Parietal lobe (tissue), 1 donor: ENCODE measurements around the gene PRKN. TPM values are rescaled to one million over a fixed set of nuclear protein-coding genes. Genes with fewer than 3 reads are reported as not detected.

Source experiments
- total RNA-seq: library from RNA; depleted of rRNA; stranded (reverse); fragments of >200 nt; gene quantifications from one replicate; pipeline ENCODE4 v1.2.3, GENCODE V29; 2014

PRKN gene
- total RNA-seq, result 13.8 TPM

GRCh38 chr6:162727322-162728182, at the start of gene PRKN, which contains the start of gene PACRG:
TSS of gene PRKN (minus strand) at chr6:162727766.
TSS of gene PACRG (plus strand) at chr6:162727974.

Other genes starting within 250 kb of the PRKN start
- gene PACRG, start 208 bp upstream of the PRKN start, total RNA-seq, result 8.5 TPM